Measurements from ENCODE around the gene THAP3. TPM values are rescaled to one million over a fixed set of nuclear protein-coding genes. Genes with fewer than 3 reads are reported as not detected.
A peak's percentile ranks its signal among the peaks of the same experiment; 100 is the strongest.

THAP3 gene
- total and polyA plus RNA-seq, 9 of the 15 experiments (the other 6 are each of a cell fraction or from before 2014, with no cell fraction given): 1.9 to 31.2 (median 18.2) TPM

GRCh38 chr1:6581561-6582305, 42.9 kb upstream of the THAP3 start (continued):
- no peak for TF ChIP-seq PPARD (CRISPR knock-in tag; IDR thresholded peaks at IDR 0.05)
- TF ChIP-seq FOXJ2 (tag; IDR thresholded peaks at IDR 0.05): no peak
- no peak for TF ChIP-seq MAFG (tag; conservative IDR thresholded peaks at IDR 0.05)
- no peak for TF ChIP-seq SREBF1 (IDR thresholded peaks at IDR 0.05; ENCODE audit: borderline replicate concordance, low read depth, low read length)
- no peak for TF ChIP-seq RBBP5 (IDR thresholded peaks at IDR 0.05; ENCODE audit: borderline replicate concordance, insufficient read depth, low read length, poor library complexity, severe bottlenecking)
- peak; percentile 30; the same call in 1 of the 2 replicates for TF ChIP-seq ZNF316 (IDR thresholded peaks at IDR 0.05)
- no peak for TF ChIP-seq ZBTB26 (CRISPR knock-in tag; IDR thresholded peaks at IDR 0.05)
- peak; percentile 36; the same call in 1 of the 2 replicates for TF ChIP-seq HDAC2 (IDR thresholded peaks at IDR 0.05)
- no peak for TF ChIP-seq MLX (CRISPR knock-in tag; conservative IDR thresholded peaks at IDR 0.05)
- TF ChIP-seq LEF1 (IDR thresholded peaks at IDR 0.05): no peak
- no peak for TF ChIP-seq KLF16 (IDR thresholded peaks at IDR 0.05)
- peak; percentile 49; the same call in 1 of the 2 replicates for TF ChIP-seq MAFF (IDR thresholded peaks at IDR 0.05; ENCODE audit: low read length)
- no peak for TF ChIP-seq KAT8 (IDR thresholded peaks at IDR 0.05; ENCODE audit: low read depth)
- no peak for TF ChIP-seq PHF8 (IDR thresholded peaks at IDR 0.05; ENCODE audit: borderline replicate concordance, low read length)
- no peak for TF ChIP-seq E2F1 (CRISPR knock-in tag; IDR thresholded peaks at IDR 0.05)
- TF ChIP-seq ETV6 (IDR thresholded peaks at IDR 0.05; ENCODE audit: borderline replicate concordance in 1 of 2, low read depth in 2 of 2, low read length in 1 of 2): no peak
- no peak for TF ChIP-seq ETV6 (CRISPR knock-in tag; IDR thresholded peaks at IDR 0.05; ENCODE audit: borderline replicate concordance)
- TF ChIP-seq CHCHD3 (CRISPR knock-in tag; IDR thresholded peaks at IDR 0.05): no peak
- TF ChIP-seq POLR2AphosphoS5 (IDR thresholded peaks at IDR 0.05; ENCODE audit: control insufficient read depth, insufficient read depth, low read depth, low read length): no peak
- peak in 1 of 2 experiments; percentile 34; a peak in 1 of 4 replicates for TF ChIP-seq HDAC1 (IDR thresholded peaks at IDR 0.05)
- TF ChIP-seq KDM5B (IDR thresholded peaks at IDR 0.05; ENCODE audit: insufficient replicate concordance, low read depth, low read length): no peak
- TF ChIP-seq ZNF699 (CRISPR knock-in tag; IDR thresholded peaks at IDR 0.05; ENCODE audit: insufficient replicate concordance): no peak
- TF ChIP-seq ARID3B (CRISPR knock-in tag; IDR thresholded peaks at IDR 0.05; ENCODE audit: borderline replicate concordance): no peak

Measured in K562 (cell line).